Esophagus squamous epithelium (tissue), 4 donors: Measurements from ENCODE around the gene OR2A2.

Experiments used
- CTCF ChIP-seq, 6 experiments: fragments of 450-650 bp in 4 of 6; fragments of 200-600 bp in 2 of 6; sonication (generic) in 2 of 6; IDR thresholded peaks; one replicate each; pipeline ENCODE4 v1.5.1; 2016 to 2019; ENCODE audit warnings: antibody characterized with exemption in 6 of 6, mild to moderate bottlenecking in 4 of 6, moderate library complexity in 4 of 6
- POLR2A ChIP-seq, 4 donors: fragments of 450-650 bp; IDR thresholded peaks; one replicate each; pipeline ENCODE4 v1.6.1; 2017; ENCODE audit warnings: antibody characterized with exemption in 4 of 4, mild to moderate bottlenecking in 4 of 4, moderate library complexity in 3 of 4

- TF ChIP-seq CTCF (IDR thresholded peaks at IDR 0.05) = no peak
- no peak for TF ChIP-seq POLR2A (IDR thresholded peaks at IDR 0.05)
These were observed 8.8 kb upstream of the OR2A2 start for GRCh38 chr7:144100607-144101006.
